Activated CD8-positive, alpha-beta memory T cell treated with anti-CD3 and anti-CD28 coated beads for 4 hours (primary cell): ENCODE results near the gene CORIN.
"Not testable (repeated sequence)": the region's sequence is repeated elsewhere in the genome, so short reads cannot be mapped to it uniquely, and the experiment has no call there.

Experiments used
- DNase-seq, 2 donors: peaks; one replicate each; pipeline ENCODE4 v3.0.0-alpha.2; 2020; ENCODE audit warnings: low read depth in 2 of 2

Gene CORIN

GRCh38 chr4:47721892-47722575 is 115.8 kb downstream of the CORIN start:
- DNase-seq = no peak

GRCh38 chr4:47721485-47721884 is 116.4 kb downstream of the CORIN start:
- no peak for DNase-seq

GRCh38 chr4:47720787-47721186 is 117.1 kb downstream of the CORIN start:
- DNase-seq = no peak

- DNase-seq = no peak
Observed at GRCh38 chr4:47719576-47719975, 118.3 kb downstream of the CORIN start.

- no peak for DNase-seq
Observed at GRCh38 chr4:47718696-47719095, 119.2 kb downstream of the CORIN start.

GRCh38 chr4:47717188-47717587 is 120.7 kb downstream of the CORIN start:
- DNase-seq = no peak

- DNase-seq = no peak
Observed at GRCh38 chr4:47715716-47716416, 122.0 kb downstream of the CORIN start.

- DNase-seq = no peak
Observed at GRCh38 chr4:47714269-47714668, 123.6 kb downstream of the CORIN start.

GRCh38 chr4:47713129-47713834 is 124.6 kb downstream of the CORIN start:
- DNase-seq = no peak

- no peak for DNase-seq
Observed at GRCh38 chr4:47711646-47712045, 126.2 kb downstream of the CORIN start.

- DNase-seq = no peak
Observed at GRCh38 chr4:47711183-47711582, 126.7 kb downstream of the CORIN start.

- not testable (repeated sequence) for DNase-seq
Observed at GRCh38 chr4:47706352-47706751, 131.5 kb downstream of the CORIN start.

- no peak for DNase-seq
Observed at GRCh38 chr4:47705326-47705981, 132.4 kb downstream of the CORIN start.

- DNase-seq = no peak
Observed at GRCh38 chr4:47704693-47705325, 133.1 kb downstream of the CORIN start.

GRCh38 chr4:47703956-47704355 is 133.9 kb downstream of the CORIN start:
- DNase-seq = no peak

GRCh38 chr4:47703008-47703407 is 134.9 kb downstream of the CORIN start:
- no peak for DNase-seq

GRCh38 chr4:47701286-47701685 is 136.6 kb downstream of the CORIN start:
- DNase-seq = no peak

- DNase-seq = no peak
Observed at GRCh38 chr4:47698837-47699236, 139.0 kb downstream of the CORIN start.

GRCh38 chr4:47696823-47697222 is 141.0 kb downstream of the CORIN start:
- no peak for DNase-seq

- no peak for DNase-seq
Observed at GRCh38 chr4:47695260-47695659, 142.6 kb downstream of the CORIN start.

- no peak for DNase-seq
Observed at GRCh38 chr4:47694322-47694721, 143.5 kb downstream of the CORIN start.

- DNase-seq = no peak
Observed at GRCh38 chr4:47692691-47693090, 145.2 kb downstream of the CORIN start.
